Measurements from ENCODE around the gene CLINT1.

- TF ChIP-seq POLR2A (IDR thresholded peaks at IDR 0.05) (no peak), EP300 (IDR thresholded peaks at IDR 0.05) (no peak), CTCF (IDR thresholded peaks at IDR 0.05) (no peak)
These were observed 86.8 kb downstream of the CLINT1 start for GRCh38 chr5:157772127-157772526.

All from tibial nerve (tissue), 4 donors.